HFFc6 (cell line): ENCODE measurements around the gene KCNH4. TPM values are rescaled to one million over a fixed set of nuclear protein-coding genes. Genes with fewer than 3 reads are reported as not detected.

Experiments used
- DNase-seq: peaks from one replicate; pipeline ENCODE4 v3.0.0-alpha.2; 2018
- H3K27ac Mint-ChIP-seq: 2 replicates; pipeline ENCODE4 v1.8.0; 2020; ENCODE audit warnings: mild to moderate bottlenecking, mixed read lengths
- H3K27me3 Mint-ChIP-seq: 2 replicates; pipeline ENCODE4 v1.8.0; 2021; ENCODE audit warnings: mild to moderate bottlenecking, moderate library complexity, mixed read lengths; ENCODE audit not compliant: insufficient read depth
- H3K36me3 Mint-ChIP-seq: 2 replicates; pipeline ENCODE4 v1.8.0; 2021; ENCODE audit warnings: low read depth, mixed read lengths
- H3K4me1 Mint-ChIP-seq: 2 replicates; pipeline ENCODE4 v1.8.0; 2020; ENCODE audit warnings: low read depth, mixed read lengths
- H3K4me3 Mint-ChIP-seq: 2 replicates; pipeline ENCODE4 v1.8.0; 2020; ENCODE audit warnings: mild to moderate bottlenecking, moderate library complexity, mixed read lengths
- H3K9me3 Mint-ChIP-seq: 2 replicates; pipeline ENCODE4 v1.8.0; 2020; ENCODE audit warnings: mild to moderate bottlenecking, mixed read lengths
- CTCF ChIP-seq: fragments of 200-600 bp; sonication (generic); IDR thresholded peaks from 2 replicates; pipeline ENCODE4 v1.5.0; 2021; ENCODE audit warnings: antibody characterized with exemption, mild to moderate bottlenecking
- total RNA-seq, 6 experiments: library from RNA; stranded (reverse); fragmentation: NEBNext Ultra II Directional; extraction: Animal tissue kit (Norgen Biotek cat#: 25700); gene quantifications; 2 replicates in 1 of 6; 3 replicates in 5 of 6; pipeline ENCODE4 v1.2.3, GENCODE V29; 2021

Gene KCNH4
- total RNA-seq, 6 experiments from 2014 or later: not detected

GRCh38 chr17:42135664-42136653 is 45.0 kb downstream of the KCNH4 start:
- peak; percentile 57 for DNase-seq
- Mint-ChIP-seq H3K27me3 (peaks cover 3% of the 10 kb centered on the region), H3K4me1 (peaks cover 55% of the 10 kb centered on the region), H3K4me3 (peak overlapping the region; percentile 62), H3K27ac (peak overlapping the region; percentile 89), H3K9me3 (no peaks in the 10 kb centered on the region), H3K36me3 (peaks cover 23% of the 10 kb centered on the region)
- no peak for TF ChIP-seq CTCF

GRCh38 chr17:42135151-42135550 is 45.8 kb downstream of the KCNH4 start:
- Mint-ChIP-seq H3K4me3 (peak overlapping the region; percentile 62; the same call in 1 of the 2 replicates), H3K27ac (peak overlapping the region; percentile 89), H3K36me3 (peaks cover 28% of the 10 kb centered on the region), H3K27me3 (peaks cover 6% of the 10 kb centered on the region), H3K9me3 (no peaks in the 10 kb centered on the region), H3K4me1 (peaks cover 60% of the 10 kb centered on the region)
- DNase-seq: no peak
- TF ChIP-seq CTCF: no peak

GRCh38 chr17:42133461-42134041 is 47.4 kb downstream of the KCNH4 start:
- Mint-ChIP-seq H3K27ac (peak overlapping the region; percentile 94), H3K36me3 (peaks cover 31% of the 10 kb centered on the region), H3K4me3 (peak overlapping the region; percentile 83; the same call in 1 of the 2 replicates), H3K9me3 (no peaks in the 10 kb centered on the region), H3K4me1 (peaks cover 60% of the 10 kb centered on the region), H3K27me3 (peaks cover 6% of the 10 kb centered on the region)
- no peak for TF ChIP-seq CTCF
- no peak for DNase-seq

- Mint-ChIP-seq H3K4me3 (peak overlapping the region; percentile 83), H3K36me3 (peaks cover 33% of the 10 kb centered on the region), H3K4me1 (peaks cover 60% of the 10 kb centered on the region), H3K27me3 (peaks cover 6% of the 10 kb centered on the region), H3K9me3 (no peaks in the 10 kb centered on the region), H3K27ac (peak overlapping the region; percentile 94)
- peak; percentile 91 for DNase-seq
- no peak for TF ChIP-seq CTCF
Observed at GRCh38 chr17:42132941-42133340, 48.0 kb downstream of the KCNH4 start.

- Mint-ChIP-seq H3K9me3 (no peaks in the 10 kb centered on the region), H3K4me3 (peak overlapping the region; percentile 83; the same call in 1 of the 2 replicates), H3K27ac (peak overlapping the region; percentile 94), H3K27me3 (peaks cover 6% of the 10 kb centered on the region), H3K4me1 (peaks cover 60% of the 10 kb centered on the region), H3K36me3 (peaks cover 33% of the 10 kb centered on the region)
- no peak for TF ChIP-seq CTCF
- peak; percentile 30 for DNase-seq
Observed at GRCh38 chr17:42131981-42132432, 48.9 kb downstream of the KCNH4 start.
